ENCODE measurements around the gene NOMO2.
"Not testable (repeated sequence)": the region's sequence is repeated elsewhere in the genome, so short reads cannot be mapped to it uniquely, and the experiment has no call there.

NOMO2 gene

DNA sequence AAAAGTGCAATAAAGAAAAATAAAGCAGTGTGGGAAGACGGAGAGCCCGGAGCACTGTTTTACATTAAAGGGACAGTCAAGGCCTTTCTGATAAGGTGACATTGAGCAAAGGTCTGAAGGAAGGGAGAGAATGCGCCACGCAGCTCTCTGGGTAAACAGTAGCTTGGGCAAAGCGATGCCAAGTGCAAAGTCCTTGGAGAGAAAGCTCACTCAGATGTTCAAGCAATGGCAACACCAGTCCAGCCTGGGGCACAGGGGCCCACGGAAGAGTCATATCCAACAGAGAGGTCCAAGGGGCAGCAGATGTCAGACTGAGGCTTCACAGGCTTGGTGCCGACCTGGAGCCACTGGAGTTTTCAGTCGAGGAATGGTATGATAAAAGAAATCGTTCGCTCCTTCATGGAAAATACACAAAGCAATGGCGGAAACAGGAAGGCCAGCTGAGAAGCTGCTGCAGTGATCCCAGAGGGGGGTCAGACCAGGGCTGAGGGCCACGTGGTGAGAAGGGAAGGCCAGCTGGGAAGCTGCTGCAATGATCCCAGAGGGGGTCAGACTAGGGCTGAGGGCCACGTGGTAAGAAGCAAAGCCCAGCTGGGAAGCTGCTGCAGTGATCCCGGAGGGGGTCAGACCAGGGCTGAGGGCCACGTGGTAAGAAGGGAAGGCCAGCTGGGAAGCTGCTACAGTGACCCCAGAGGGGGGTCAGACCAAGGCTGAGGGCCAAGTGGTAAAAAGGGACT lies 40.3 kb downstream of the NOMO2 start:
- not testable (repeated sequence) for DNase-seq (ENCODE audit: low read depth in 2 of 2)

DNA sequence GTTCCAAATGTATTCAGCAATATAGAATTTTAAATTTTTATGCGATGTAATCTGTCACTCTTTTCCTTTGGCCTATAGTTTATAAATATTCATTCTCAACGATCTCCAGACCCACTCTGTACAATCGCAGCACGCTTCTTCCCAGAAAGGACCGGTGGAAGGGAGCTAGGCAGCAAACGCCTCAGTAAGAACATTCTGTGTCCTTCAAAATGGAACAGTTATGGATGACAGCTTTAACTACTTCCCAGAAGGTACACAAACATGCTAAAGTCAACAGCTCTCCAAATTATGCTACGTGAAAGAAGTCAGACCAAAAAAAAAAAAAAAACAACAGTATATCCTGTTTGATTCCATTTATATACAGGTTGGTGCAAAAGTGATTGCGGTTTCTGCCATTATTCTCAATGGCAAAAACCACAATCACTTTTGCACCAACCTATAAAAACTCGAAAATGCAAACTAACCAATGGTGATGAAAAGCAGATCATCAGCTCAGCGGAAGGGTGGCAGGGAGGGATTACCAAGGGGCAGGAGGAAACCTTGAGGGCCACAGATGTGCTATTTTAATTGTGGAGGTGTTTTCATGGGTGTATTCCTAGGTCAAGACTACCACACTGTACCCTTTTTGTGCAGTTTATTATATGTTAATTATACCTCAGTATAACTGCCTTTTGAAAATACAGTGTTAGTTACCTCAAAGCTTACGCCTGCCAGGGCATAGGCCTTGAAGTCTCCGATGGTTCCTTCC lies 43.2 kb downstream of the NOMO2 start:
- not testable (repeated sequence) for DNase-seq (ENCODE audit: low read depth in 2 of 2)

DNA sequence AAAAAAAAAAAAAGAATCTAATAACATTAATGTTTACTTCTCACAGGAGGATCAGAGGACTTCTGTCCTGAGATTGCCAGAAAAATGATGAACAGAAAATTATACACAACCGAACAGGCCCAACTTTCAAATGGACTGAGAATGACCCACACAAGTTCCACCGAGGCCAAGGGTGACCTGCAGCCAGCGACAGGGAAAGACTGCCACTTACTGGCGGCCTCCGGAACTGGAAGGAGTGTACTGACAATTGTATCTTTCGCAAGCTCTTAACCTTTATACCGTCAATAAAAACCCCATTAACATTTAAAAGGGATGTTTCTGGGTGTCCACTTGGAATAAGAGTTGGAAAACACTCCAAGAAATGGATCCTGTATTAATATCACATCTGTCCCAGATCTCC lies 63.5 kb downstream of the NOMO2 start:
- DNase-seq (ENCODE audit: low read depth in 2 of 2) = not testable (repeated sequence)

DNA sequence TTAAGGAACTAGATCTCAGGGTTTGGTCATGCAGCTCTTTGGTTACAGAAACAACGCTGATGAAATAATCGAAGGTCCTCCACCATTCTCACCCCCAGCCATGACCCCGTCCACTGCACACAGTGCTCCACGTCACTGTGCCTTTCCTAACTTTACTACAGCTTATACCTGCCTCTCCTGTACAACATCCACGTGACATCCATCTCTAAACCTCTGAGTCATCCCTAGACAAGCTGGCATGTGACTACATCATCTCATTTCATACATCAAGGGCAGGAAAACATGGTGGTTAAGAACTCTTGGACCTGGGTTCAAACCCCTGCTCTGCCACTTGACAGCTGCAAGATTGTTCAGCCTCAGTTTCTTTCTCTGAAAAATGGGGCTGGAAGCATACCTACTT lies 64.9 kb downstream of the NOMO2 start:
- not testable (repeated sequence) for DNase-seq (ENCODE audit: low read depth in 2 of 2)

DNA sequence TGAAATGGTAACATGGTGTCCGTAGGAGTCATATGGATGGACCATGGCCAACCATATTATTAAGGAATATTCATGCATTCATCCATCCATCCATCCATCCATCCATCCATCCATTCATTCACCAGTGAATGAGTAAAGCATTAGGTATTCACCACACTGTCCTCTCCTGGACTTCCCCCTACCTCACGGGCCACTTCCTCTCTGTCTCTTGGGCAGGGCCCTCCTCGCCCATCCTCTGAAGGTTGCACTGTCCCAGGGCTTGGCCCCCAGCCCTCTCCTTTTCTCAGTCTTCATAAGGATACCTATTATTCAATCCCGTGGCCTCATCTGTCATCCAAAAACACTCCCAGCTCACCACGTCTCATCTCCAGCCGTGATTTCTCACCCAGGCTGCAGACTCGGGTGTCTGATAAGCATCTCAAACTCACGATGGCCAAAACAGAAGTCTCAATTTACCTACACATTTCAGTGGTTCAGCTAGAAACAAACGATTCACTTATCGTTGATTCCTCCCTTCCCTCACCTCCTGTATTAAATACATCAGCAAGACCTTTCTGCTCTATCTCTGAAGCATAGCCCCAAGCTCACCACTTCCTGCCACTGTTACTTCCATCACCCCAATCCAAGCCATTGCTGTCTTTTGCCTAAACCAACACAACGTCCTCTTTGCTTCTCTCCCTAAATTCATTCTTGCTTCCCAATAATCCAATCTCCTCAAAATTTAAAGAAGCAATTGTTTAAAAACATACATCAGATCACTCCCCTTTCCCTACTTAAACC lies 69.6 kb downstream of the NOMO2 start:
- DNase-seq (ENCODE audit: low read depth in 2 of 2) = not testable (repeated sequence)

DNA sequence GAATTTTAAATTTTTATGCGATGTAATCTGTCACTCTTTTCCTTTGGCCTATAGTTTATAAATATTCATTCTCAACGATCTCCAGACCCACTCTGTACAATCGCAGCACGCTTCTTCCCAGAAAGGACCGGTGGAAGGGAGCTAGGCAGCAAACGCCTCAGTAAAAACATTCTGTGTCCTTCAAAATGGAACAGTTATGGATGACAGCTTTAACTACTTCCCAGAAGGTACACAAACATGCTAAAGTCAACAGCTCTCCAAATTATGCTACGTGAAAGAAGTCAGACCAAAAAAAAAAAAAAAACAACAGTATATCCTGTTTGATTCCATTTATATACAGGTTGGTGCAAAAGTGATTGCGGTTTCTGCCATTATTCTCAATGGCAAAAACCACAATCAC lies 125.9 kb downstream of the NOMO2 start:
- DNase-seq (ENCODE audit: low read depth in 2 of 2) = not testable (repeated sequence)

DNA sequence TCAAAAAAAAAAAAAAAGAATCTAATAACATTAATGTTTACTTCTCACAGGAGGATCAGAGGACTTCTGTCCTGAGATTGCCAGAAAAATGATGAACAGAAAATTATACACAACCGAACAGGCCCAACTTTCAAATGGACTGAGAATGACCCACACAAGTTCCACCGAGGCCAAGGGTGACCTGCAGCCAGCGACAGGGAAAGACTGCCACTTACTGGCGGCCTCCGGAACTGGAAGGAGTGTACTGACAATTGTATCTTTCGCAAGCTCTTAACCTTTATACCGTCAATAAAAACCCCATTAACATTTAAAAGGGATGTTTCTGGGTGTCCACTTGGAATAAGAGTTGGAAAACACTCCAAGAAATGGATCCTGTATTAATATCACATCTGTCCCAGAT lies 146.1 kb downstream of the NOMO2 start:
- DNase-seq (ENCODE audit: low read depth in 2 of 2) = not testable (repeated sequence)

DNA sequence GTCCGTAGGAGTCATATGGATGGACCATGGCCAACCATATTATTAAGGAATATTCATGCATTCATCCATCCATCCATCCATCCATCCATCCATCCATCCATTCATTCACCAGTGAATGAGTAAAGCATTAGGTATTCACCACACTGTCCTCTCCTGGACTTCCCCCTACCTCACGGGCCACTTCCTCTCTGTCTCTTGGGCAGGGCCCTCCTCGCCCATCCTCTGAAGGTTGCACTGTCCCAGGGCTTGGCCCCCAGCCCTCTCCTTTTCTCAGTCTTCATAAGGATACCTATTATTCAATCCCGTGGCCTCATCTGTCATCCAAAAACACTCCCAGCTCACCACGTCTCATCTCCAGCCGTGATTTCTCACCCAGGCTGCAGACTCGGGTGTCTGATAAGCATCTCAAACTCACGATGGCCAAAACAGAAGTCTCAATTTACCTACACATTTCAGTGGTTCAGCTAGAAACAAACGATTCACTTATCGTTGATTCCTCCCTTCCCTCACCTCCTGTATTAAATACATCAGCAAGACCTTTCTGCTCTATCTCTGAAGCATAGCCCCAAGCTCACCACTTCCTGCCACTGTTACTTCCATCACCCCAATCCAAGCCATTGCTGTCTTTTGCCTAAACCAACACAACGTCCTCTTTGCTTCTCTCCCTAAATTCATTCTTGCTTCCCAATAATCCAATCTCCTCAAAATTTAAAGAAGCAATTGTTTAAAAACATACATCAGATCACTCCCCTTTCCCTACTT lies 152.2 kb downstream of the NOMO2 start:
- DNase-seq (ENCODE audit: low read depth in 2 of 2) = not testable (repeated sequence)

DNA sequence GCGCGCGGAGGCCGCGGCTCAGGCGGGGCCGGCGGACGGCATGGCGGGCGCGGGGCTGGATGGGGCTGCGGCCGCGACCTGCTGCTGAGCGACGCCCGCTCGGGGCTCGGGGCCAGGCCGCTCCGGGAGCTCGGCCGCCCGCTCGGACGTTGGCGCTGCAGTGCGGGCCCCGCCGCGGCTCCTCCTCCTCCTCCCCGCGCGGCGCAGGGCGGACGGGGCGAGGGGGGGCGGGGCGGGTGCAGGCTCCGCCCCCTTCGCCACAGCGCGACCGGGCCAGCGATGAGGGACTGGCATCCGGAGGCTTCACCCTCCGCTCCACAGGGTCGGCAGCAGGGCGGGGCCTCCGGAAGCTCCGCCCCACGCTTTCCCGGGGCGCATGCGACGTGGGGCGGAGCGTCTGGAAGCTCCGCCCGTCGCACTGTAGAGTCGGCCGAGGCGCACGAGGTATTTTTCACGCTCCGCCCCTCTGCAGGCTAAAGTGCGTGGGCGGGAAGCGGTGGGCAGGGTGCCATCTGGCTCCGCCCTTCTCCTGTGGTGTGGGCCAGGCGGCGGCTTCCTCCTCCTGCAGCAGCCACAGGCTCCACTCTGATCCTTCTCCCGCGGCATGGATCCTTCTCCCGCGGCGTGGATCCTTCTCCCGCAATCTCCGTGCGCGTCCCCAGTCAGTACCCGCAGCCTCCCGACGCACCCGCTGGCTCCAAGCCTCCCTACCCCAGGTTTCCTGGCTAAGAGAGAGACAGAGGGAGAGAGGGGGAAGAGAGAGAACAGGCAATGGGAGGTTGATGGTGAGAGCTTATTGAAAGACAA lies 159.8 kb downstream of the NOMO2 start:
- not testable (repeated sequence) for DNase-seq (ENCODE audit: low read depth in 2 of 2)

DNA sequence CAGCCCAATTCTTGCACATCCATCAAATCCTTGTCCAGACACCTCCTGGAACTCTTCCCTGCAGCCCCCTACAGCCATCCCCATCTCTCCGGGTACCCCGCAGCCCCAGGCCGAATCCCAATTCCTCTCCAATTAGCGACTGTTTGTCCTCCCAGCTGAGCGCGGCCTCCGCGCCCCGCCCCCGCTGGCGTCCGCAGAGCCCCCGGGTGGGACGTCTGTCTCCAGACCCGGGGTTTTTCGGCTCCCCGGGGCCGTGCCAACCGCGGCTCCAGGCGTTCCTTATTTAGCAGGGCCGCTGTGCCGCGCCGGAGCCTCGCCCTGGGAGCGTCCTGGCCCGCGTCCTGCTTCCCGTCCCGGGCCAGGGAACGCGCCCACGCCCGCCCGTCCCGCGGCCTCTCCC lies 160.7 kb downstream of the NOMO2 start:
- not testable (repeated sequence) for DNase-seq (ENCODE audit: low read depth in 2 of 2)

DNA sequence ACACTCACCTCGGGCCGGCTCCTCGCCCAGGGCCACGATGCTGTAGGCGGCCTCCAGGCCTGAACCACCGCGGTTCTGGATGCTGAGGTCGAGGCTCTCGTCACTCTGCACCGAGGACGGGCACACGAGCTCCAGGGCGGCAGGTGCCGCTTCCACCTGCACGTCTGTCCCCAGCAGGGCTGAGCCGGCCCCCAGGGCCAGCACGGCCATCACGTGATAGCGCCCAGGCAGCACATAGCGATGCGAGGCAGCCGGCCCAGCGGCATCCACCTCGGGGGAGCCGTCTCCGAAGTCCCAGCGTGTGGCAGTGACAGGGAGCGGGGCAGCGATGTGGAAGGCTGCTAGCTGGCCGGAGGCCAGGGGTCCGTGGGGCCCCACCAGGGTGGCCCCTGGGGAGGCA lies 167.5 kb downstream of the NOMO2 start:
- not testable (repeated sequence) for DNase-seq (ENCODE audit: low read depth in 2 of 2)

DNA sequence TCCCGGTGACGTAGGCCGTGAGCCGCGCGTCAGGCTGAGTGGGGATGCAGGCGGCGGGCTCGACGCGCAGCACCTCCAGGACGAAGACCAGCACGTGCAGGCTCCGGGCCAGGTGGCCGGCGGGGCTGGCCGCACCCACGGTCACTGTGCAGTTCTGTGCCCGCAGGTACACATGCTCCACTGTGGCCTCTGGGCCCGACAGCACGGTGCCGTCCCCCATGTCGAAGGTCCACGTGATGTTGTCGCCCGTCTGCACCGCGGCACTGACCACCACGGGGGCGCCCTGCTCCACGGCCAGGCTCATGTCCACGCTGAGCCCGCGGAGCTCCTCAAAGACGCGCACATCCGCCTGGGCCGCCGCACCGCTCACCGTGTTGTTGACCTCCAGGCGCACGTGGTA lies 174.1 kb downstream of the NOMO2 start:
- not testable (repeated sequence) for DNase-seq (ENCODE audit: low read depth in 2 of 2)

DNA sequence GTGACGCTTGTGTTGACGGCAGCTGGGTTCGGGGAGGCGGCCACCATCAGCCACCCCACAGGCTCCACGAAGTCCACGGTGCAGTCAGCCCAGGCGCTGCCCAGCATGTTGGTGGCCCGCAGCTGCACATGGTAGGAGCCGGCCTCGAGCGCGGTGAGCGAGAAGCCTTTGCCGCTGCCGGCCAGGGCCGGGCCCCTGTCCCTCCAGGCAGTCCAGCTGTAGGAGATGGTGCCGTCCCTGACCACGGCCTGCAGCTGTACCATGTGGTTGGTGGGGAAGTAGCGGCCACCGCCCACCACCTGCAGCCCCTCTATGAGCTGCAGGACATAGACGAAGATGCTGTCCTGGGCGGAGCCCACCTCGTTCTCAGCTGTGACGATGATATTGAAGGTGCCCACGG lies 175.4 kb downstream of the NOMO2 start:
- DNase-seq (ENCODE audit: low read depth in 2 of 2) = not testable (repeated sequence)

DNA sequence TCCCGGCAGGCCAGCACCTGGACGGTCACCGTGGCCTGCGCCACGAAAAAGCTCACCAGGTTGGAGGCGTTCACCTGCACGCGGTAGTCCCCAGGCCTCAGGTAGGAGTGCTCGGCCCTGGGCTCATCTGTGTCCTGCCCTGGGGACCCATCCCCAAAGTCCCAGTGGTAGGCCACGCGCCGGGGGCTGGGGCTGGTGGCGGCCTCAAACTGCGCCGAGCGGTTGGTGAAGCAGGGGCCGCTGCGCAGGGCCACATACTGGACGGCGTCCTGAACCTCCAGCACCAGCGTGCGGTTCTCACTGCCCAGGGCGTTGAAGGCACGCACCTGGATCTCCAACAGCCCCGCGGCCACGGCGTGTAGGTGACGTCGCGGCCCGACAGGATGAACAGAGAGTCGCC lies 176.6 kb downstream of the NOMO2 start:
- DNase-seq (ENCODE audit: low read depth in 2 of 2) = not testable (repeated sequence)

DNA sequence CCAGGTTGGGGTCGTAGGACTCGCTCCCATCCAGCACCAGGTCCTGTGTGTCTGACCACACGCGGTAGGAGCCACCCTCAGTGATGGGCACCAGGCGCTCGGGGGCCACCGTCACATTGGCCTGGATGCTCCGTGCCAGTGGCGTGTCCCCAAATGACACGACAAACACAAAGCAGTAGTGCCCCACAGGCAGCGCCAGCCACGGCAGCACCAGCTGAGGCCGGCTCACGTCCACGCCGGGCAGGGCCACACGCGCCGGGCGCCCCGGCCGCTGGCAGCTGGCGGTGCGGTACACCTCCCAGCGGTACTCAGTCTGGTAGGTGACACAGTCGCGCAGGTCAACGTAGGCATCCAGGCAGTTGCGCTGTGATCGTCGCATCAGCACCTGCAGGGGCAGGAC lies 177.0 kb downstream of the NOMO2 start:
- DNase-seq (ENCODE audit: low read depth in 2 of 2) = not testable (repeated sequence)

DNA sequence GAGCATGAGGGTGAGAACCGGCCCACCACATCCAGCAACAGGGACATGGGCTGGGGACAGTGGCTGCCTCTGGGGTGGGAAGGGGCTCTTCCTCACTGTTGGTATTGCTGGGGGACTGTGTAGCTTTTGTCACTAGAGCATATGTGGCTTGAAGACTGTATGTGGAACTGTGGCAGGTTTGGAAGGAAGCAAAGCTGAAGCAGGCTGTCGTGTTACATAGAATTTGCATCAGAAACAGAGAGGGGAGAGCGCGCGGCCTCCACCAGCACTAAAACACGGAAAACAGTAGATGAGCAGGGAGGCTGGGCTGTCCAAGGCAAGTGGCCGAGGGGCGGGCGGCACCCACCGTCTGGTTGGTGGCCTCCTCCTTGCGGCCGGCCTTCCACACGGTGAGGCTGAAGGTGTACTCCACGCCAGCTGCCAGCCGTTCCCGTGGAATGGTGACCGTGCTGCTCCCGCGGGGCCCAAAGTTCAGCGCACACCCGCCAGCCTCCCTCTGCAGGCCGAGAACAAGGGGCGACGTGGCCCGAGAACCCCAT lies 177.7 kb downstream of the NOMO2 start:
- not testable (repeated sequence) for DNase-seq (ENCODE audit: low read depth in 2 of 2)

DNA sequence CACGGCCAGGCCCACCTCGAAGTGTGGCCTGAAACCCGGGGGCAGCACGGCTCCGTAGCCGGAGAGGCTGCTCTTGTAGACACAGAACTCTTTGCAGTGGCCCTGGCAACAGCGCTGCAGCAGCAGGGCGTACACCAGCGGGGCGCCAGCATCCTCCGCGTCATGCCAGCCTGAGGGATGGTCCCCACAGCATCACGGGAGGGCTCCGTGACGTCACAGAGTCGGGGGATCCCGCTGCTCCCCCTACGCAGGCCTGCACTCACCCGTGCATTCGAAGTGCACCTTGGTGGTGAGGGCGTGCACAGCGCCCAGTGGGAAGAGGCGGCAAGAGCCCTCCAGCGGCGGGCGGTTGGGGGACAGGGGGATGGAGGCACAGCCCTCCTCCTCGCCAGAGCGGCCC lies 179.2 kb downstream of the NOMO2 start:
- not testable (repeated sequence) for DNase-seq (ENCODE audit: low read depth in 2 of 2)

Data from fibroblast of skin of left quadriceps (primary cell).